Heart left ventricle (tissue), 16 donors: ENCODE data around the gene PLP2. TPM values are rescaled to one million over a fixed set of nuclear protein-coding genes. Genes with fewer than 3 reads are reported as not detected.
A peak's percentile ranks its signal among the peaks of the same experiment; 100 is the strongest.

Experiments used
- ATAC-seq, 4 donors: fragments of 200-7000 bp; cut with Tn5 transposase; one replicate each; pipeline ENCODE4 v1.9.1; 2020 to 2022; ENCODE audit warnings: moderate library complexity in 4 of 4, mild to moderate bottlenecking in 3 of 4, moderate number of reproducible peaks in 1 of 4
- DNase-seq, 5 donors: peaks; one replicate each; pipeline ENCODE4 v3.0.0-alpha.2; 2020
- H3K27ac ChIP-seq, 12 donors: fragments of 200-600 bp; sonication (generic) in 4 of 12; one replicate each; pipeline versions ENCODE4 v1.5.0 to v1.8.0; 2016 to 2022; ENCODE audit warnings: mild to moderate bottlenecking in 2 of 12
- H3K27me3 ChIP-seq, 9 donors: fragments of 200-600 bp; sonication (generic) in 2 of 9; one replicate each; pipeline versions ENCODE4 v1.5.1 to v1.8.0; 2016 to 2022; ENCODE audit warnings: mild to moderate bottlenecking in 3 of 9
- H3K36me3 ChIP-seq, 9 donors: fragments of 200-600 bp; sonication (generic) in 2 of 9; one replicate each; pipeline versions ENCODE4 v1.5.0 to v1.8.0; 2018 to 2022; ENCODE audit warnings: mild to moderate bottlenecking in 2 of 9
- H3K4me1 ChIP-seq, 12 donors: fragments of 200-600 bp; sonication (generic) in 4 of 12; one replicate each; pipeline versions ENCODE4 v1.5.0 to v1.8.0; 2016 to 2022; ENCODE audit warnings: mild to moderate bottlenecking in 3 of 12
- H3K4me3 ChIP-seq, 12 donors: fragments of 200-600 bp; sonication (generic) in 4 of 12; one replicate each; pipeline versions ENCODE4 v1.5.0 to v1.8.0; 2017 to 2022; ENCODE audit warnings: mild to moderate bottlenecking in 9 of 12, moderate library complexity in 4 of 12
- H3K9me3 ChIP-seq, 12 donors: fragments of 200-600 bp; sonication (generic) in 4 of 12; one replicate each; pipeline versions ENCODE4 v1.5.0 to v1.8.0; 2016 to 2022; ENCODE audit warnings: mild to moderate bottlenecking in 1 of 12
- CTCF ChIP-seq, 12 donors: fragments of 200-600 bp; sonication (generic) in 4 of 12; IDR thresholded peaks; one replicate each; pipeline versions ENCODE4 v1.5.0 to v1.8.0; 2018 to 2022; ENCODE audit warnings: antibody characterized with exemption in 12 of 12, mild to moderate bottlenecking in 5 of 12
- POLR2A ChIP-seq, 2 donors: fragments of 450-650 bp; IDR thresholded peaks; one replicate each; pipeline ENCODE4 v1.6.1; 2017; ENCODE audit warnings: antibody characterized with exemption in 2 of 2, mild to moderate bottlenecking in 2 of 2, moderate library complexity in 2 of 2
- WGBS, 4 donors: extraction: QIAGEN DNeasy Blood & Tissue Kit in 2 of 4; methylation state at CpG; one replicate each; pipeline versions ENCODE4 v1.1.5 to v1.1.7; 2013 to 2018; 5-methylcytosine and 5-hydroxymethylcytosine counted together
- intact Hi-C, 10 donors: fragments of 100-400 bp; cut with DNase I; formaldehyde crosslinking; loops; one replicate each; pipeline versions ENCODE4 v1.11.1 to v1.14.2; 2022
- polyA plus RNA-seq, 2 donors: library from polyadenylated mRNA; stranded (reverse); fragments of 200-250 nt; gene quantifications; one replicate each; pipeline ENCODE4 v1.2.3, GENCODE V29; 2013
- total RNA-seq, 9 donors: library from RNA; depleted of rRNA in 2 of 9; stranded (reverse); fragments of >200 nt in 2 of 9; fragmentation: NEBNext Ultra II Directional in 3 of 9; extraction: Animal tissue kit (Norgen Biotek cat#: 25700) in 3 of 9; gene quantifications; one replicate each; pipeline versions ENCODE4 v1.1.0 to v1.2.4, GENCODE V29; 2016 to 2023
- donor health status: ischemic (EF 13 %, LVEDD 7.1; RV severe dilation, severe dysfunction).
- donor health status: healthy with polysubstance abuse.
- donor health status: DM: no; HTN: yes; CAD: no.
- donor health status: DM: no; HTN: no; CAD: no.
- donor health status: ischemic (EF 25% LVEDD 6.9; RV normal size, moderate dysfunction).
- donor health status: ischemic (EF 25% LVEDD 5.7; RV mildly dilated, moderate dysfunction).
- donor health status: healthy.
- donor health status: DM: yes; HTN: yes; CAD: no.
- donor health status: ischemic (EF 35%, LVEDD 5.7; RV mildly dilated, moderate dysfunction).
- donor health status: nonischemic (EF 11% LVEDD 7.7; RV severe dilation, severe dysfunction).
- donor health status: DM: yes; HTN: yes; CAD: no.
- donor health status: PGD.
- donor health status: ischemic (EF 29% LVEDD 5.4; RV normal size, mild dysfunction).
- donor health status: nonischemic (EF 23%, LVEDD 6.1; RV moderate dilation, normal function).

The PLP2 gene
- total and polyA plus RNA-seq, 11 donors, result 22.4 to 373 (median 63.0) TPM

DNA sequence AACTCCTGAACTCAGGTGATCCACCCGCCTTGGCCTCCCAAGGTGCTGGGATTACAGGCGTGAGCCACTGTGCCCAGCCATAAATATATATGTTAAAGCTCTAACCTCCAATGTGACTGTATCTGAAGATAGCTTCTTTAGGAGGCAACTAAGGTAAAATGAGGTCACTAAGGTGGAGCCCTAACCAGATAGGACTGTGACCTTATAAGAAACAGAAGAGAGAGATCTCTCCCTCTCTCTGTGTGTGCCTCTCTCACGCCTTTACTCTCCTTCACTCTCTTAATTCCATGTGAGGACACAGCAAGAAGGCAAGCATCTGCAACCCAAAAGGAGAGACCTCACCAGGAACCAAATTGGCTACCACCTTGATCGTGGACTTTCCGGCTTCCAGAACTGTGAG lies 10.1 kb upstream of the PLP2 start:
- H3K27ac ChIP-seq, result no peak overlapping the region
- 76 to 97% (median 92%) methylated on average over 5 of the region's 5 CpGs for WGBS, 4 donors
- DNase-seq (no peak), ATAC-seq (no peak)
- no peaks in the 10 kb centered on the region for H3K36me3 ChIP-seq
- intact Hi-C loops, result no loop called here
- H3K4me3 ChIP-seq, result no peak overlapping the region
- peaks cover 0 to 8% (median 0%) of the 10 kb centered on the region in 12 donors for H3K4me1 ChIP-seq
- TF ChIP-seq POLR2A (IDR thresholded peaks at IDR 0.05) (no peak), CTCF (IDR thresholded peaks at IDR 0.05) (no peak)
- H3K27me3 ChIP-seq, result no peaks in the 10 kb centered on the region
- H3K9me3 ChIP-seq, result no peaks in the 10 kb centered on the region

DNA sequence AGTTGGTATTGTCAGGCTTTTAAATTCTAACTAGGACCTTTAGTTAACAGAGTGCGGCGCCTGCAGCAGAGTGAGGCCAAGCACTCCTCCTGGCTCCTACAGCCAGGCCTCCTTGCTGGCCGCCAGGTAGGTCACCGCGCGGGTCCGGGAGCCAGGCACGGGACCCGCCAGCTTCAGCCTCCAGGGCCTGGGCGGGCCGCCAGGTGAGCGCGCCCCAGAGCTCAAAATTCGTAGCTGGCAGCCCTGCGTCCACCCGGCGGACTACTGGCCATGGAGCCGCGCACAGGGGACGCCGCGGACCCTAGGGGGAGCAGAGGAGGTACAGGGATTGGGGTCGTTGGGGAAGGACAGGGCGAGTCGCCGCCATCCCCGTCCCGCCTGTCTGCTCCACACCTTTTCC lies 9.1 kb upstream of the PLP2 start, which contains the start of gene MAGIX:
Gene MAGIX (plus strand): TSS at position 139 of the 400 bp plus-strand sequence. CDS start 132 bp downstream, at position 271.
- no peak for DNase-seq
- peaks cover 0 to 17% (median 2%) of the 10 kb centered on the region in 12 donors for H3K4me1 ChIP-seq
- no peaks in the 10 kb centered on the region for H3K27me3 ChIP-seq
- TF ChIP-seq CTCF (IDR thresholded peaks at IDR 0.05) (no peak), POLR2A (IDR thresholded peaks at IDR 0.05) (no peak)
- H3K9me3 ChIP-seq, result no peaks in the 10 kb centered on the region
- no peak for ATAC-seq
- H3K36me3 ChIP-seq, result no peaks in the 10 kb centered on the region
- intact Hi-C loops, result no loop called here
- H3K4me3 ChIP-seq, result peak within 1 kb of the TSS in 10 of 12 donors; percentile 27 to 61 (median 52)
- 67 to 92% (median 76%) methylated on average over 5 to 28 of the region's 28 CpGs for WGBS, 4 donors
- H3K27ac ChIP-seq, result peak within 1 kb of the TSS; percentile 83 to 99 (median 91)

DNA sequence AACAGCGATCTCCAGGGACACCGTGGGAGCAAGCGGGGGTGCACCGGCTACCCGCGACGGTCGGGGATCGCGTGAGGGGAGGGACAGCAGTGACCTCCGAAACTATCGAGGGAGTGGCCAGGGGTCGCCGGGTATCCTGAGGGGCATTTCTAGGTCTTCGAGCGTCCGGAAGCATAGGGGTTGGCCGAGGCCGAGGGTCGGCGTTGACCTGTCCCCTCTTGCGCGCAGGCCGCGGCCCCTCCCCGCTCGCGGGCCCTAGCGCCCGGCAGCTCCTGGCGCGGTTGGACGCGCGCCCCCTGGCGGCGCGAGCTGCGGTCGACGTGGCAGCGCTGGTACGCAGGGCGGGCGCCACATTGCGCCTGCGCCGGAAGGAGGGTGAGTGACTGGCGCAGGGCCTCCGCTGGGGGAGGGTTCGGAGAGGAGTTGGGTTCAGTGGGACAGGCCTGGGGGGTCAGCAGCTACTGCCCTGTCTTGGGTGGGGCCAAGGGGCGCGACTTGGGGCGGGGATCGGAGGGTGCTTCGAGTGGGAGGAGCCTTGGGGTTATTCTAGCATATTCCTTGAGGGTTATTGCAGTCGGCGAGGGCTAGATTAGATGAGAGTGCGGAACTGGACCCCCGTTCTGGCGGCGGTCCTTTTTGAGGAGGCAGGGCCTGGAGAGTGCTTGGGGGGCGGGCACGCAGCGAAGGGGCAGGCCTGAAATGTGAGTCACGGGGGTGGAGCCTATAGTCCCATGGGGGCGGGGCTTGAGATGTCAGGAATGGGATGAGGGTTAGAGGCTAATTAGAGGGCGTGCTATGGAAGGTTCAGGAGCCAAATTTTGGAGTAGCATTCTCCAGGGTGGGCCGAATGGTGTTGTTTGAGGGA lies 7.9 kb upstream of the PLP2 start:
- WGBS, 4 donors, result 1 to 62% (median 30%) methylated on average over 38 to 69 of the region's 69 CpGs
- DNase-seq (peak; percentile 87 to 93 (median 92)), ATAC-seq (peak; percentile 72 to 77 (median 76))
- H3K4me3 ChIP-seq, result peak overlapping the region in 10 of 12 donors; percentile 27 to 61 (median 52)
- intact Hi-C loops, result no loop called here
- H3K27me3 ChIP-seq, result no peaks in the 10 kb centered on the region
- TF ChIP-seq POLR2A (IDR thresholded peaks at IDR 0.05) (peak in 1 of 2 donors; percentile 70), CTCF (IDR thresholded peaks at IDR 0.05) (peak; percentile 49 to 86 (median 75))
- no peaks in the 10 kb centered on the region for H3K36me3 ChIP-seq
- no peaks in the 10 kb centered on the region for H3K9me3 ChIP-seq
- H3K27ac ChIP-seq, result peak overlapping the region; percentile 83 to 99 (median 91)
- peaks cover 0 to 23% (median 4%) of the 10 kb centered on the region in 12 donors for H3K4me1 ChIP-seq
